MM.1S (cell line): ENCODE data around the gene SEC61G.

Experiments
- DNase-seq: peaks from one replicate; pipeline ENCODE4 v3.0.0-alpha.2; 2015
- H2AFZ ChIP-seq: fragments of 300-600 bp; sonication (generic); 2 replicates; pipeline ENCODE4 v1.6.0; 2016; ENCODE audit warnings: antibody characterized with exemption, low read length
- H3F3A ChIP-seq: fragments of 300-600 bp; sonication (generic); 2 replicates; pipeline ENCODE4 v1.6.1; 2016; ENCODE audit warnings: mild to moderate bottlenecking, antibody characterized with exemption, low read length, moderate library complexity, mixed read lengths; ENCODE audit not compliant: insufficient read depth
- H3K27ac ChIP-seq: fragments of 300-600 bp; sonication (generic); 2 replicates; pipeline ENCODE4 v1.5.1; 2016; ENCODE audit warnings: mild to moderate bottlenecking, low read length
- H3K27me3 ChIP-seq: fragments of 300-600 bp; sonication (generic); replicated peaks from 2 replicates; pipeline ENCODE4 v1.6.0; 2016; ENCODE audit warnings: low read length; ENCODE audit not compliant: insufficient read depth
- H3K36me3 ChIP-seq: fragments of 300-600 bp; sonication (generic); replicated peaks from 2 replicates; pipeline ENCODE4 v1.6.1; 2016; ENCODE audit warnings: mild to moderate bottlenecking, low read length, mixed read lengths; ENCODE audit not compliant: insufficient read depth
- H3K4me1 ChIP-seq: fragments of 300-600 bp; sonication (generic); 2 replicates; pipeline ENCODE4 v1.6.1; 2016; ENCODE audit warnings: low read length, mixed read lengths
- H3K4me2 ChIP-seq: fragments of 300-600 bp; sonication (generic); 2 replicates; pipeline ENCODE4 v1.6.0; 2016; ENCODE audit warnings: low read depth, low read length
- H3K4me3 ChIP-seq: fragments of 300-600 bp; sonication (generic); 2 replicates; pipeline ENCODE4 v1.5.1; 2016; ENCODE audit warnings: low read length, mixed read lengths
- H3K79me2 ChIP-seq: fragments of 300-600 bp; sonication (generic); 2 replicates; pipeline ENCODE4 v1.6.1; 2016; ENCODE audit warnings: mixed run types, low read length, mixed read lengths
- H3K9ac ChIP-seq: fragments of 300-600 bp; sonication (generic); 2 replicates; pipeline ENCODE4 v1.6.1; 2016; ENCODE audit warnings: low read length, mixed read lengths
- H3K9me2 ChIP-seq: fragments of 300-600 bp; sonication (generic); replicated peaks from 2 replicates; pipeline ENCODE4 v1.6.1; 2016; ENCODE audit warnings: mild to moderate bottlenecking, low read length, mixed read lengths; ENCODE audit not compliant: insufficient read depth
- H3K9me3 ChIP-seq: fragments of 300-600 bp; sonication (generic); replicated peaks from 2 replicates; pipeline ENCODE4 v1.6.1; 2016; ENCODE audit warnings: mild to moderate bottlenecking, low read length, mixed read lengths; ENCODE audit not compliant: insufficient read depth
- H4K20me1 ChIP-seq: fragments of 300-600 bp; sonication (generic); 2 replicates; pipeline ENCODE4 v1.6.1; 2016; ENCODE audit warnings: mild to moderate bottlenecking, low read length, moderate library complexity, mixed read lengths; ENCODE audit not compliant: insufficient read depth
- EZH2 ChIP-seq: fragments of 300-600 bp; sonication (generic); optimal IDR thresholded peaks from 2 replicates; pipeline ENCODE3; 2017; ENCODE audit warnings: low read depth, mild to moderate bottlenecking, antibody characterized with exemption, low read length, mixed read lengths
- EZH2phosphoT487 ChIP-seq: fragments of 300-600 bp; sonication (generic); IDR thresholded peaks from 2 replicates; pipeline ENCODE4 v1.6.1; 2018; ENCODE audit warnings: antibody characterized with exemption, low read length
- TF ChIP-seq, protein P1 (sequence below): fragments of 300-600 bp; sonication (generic); IDR thresholded peaks from 2 replicates; pipeline ENCODE4 v1.5.1; 2016; ENCODE audit warnings: antibody characterized with exemption, low read length, mixed read lengths

The SEC61G gene

DNA sequence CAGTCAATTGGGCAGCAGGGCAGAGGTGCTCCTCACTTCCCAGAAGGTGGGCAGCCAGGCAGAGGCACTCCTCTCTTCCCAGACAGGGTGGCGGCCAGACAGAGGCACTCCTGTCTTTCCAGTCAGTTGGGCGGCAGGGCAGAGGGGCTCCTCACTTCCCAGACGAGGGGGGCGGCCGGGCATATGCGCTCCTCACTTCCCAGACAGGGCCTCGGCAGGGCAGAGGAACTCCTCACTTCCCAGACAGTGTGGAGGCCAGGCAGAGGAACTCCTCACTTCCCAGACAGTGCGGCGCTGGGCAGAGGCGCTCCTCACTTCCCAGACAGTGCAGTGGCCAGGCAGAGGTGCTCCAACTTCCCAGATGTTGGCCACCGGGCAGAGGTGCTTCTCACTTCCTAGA lies 33.4 kb upstream of the SEC61G start:
- DNase-seq: no peak
- TF ChIP-seq, protein P1, sequence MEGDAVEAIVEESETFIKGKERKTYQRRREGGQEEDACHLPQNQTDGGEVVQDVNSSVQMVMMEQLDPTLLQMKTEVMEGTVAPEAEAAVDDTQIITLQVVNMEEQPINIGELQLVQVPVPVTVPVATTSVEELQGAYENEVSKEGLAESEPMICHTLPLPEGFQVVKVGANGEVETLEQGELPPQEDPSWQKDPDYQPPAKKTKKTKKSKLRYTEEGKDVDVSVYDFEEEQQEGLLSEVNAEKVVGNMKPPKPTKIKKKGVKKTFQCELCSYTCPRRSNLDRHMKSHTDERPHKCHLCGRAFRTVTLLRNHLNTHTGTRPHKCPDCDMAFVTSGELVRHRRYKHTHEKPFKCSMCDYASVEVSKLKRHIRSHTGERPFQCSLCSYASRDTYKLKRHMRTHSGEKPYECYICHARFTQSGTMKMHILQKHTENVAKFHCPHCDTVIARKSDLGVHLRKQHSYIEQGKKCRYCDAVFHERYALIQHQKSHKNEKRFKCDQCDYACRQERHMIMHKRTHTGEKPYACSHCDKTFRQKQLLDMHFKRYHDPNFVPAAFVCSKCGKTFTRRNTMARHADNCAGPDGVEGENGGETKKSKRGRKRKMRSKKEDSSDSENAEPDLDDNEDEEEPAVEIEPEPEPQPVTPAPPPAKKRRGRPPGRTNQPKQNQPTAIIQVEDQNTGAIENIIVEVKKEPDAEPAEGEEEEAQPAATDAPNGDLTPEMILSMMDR: no peak
- no peak for TF ChIP-seq EZH2
- no peak overlapping the region for H3K4me3 ChIP-seq
- no peak overlapping the region for H2AFZ ChIP-seq
- no peaks in the 10 kb centered on the region for H3K36me3 ChIP-seq
- H3K4me1 ChIP-seq: no peaks in the 10 kb centered on the region
- no peaks in the 10 kb centered on the region for H3K9me2 ChIP-seq
- no peak overlapping the region for H3K4me2 ChIP-seq
- no peaks in the 10 kb centered on the region for H4K20me1 ChIP-seq
- no peaks in the 10 kb centered on the region for H3K27me3 ChIP-seq
- H3K9ac ChIP-seq: no peak overlapping the region
- H3K27ac ChIP-seq: no peak overlapping the region
- H3K9me3 ChIP-seq: no peaks in the 10 kb centered on the region
- H3F3A ChIP-seq: no peaks in the 10 kb centered on the region
- H3K79me2 ChIP-seq: no peaks in the 10 kb centered on the region

DNA sequence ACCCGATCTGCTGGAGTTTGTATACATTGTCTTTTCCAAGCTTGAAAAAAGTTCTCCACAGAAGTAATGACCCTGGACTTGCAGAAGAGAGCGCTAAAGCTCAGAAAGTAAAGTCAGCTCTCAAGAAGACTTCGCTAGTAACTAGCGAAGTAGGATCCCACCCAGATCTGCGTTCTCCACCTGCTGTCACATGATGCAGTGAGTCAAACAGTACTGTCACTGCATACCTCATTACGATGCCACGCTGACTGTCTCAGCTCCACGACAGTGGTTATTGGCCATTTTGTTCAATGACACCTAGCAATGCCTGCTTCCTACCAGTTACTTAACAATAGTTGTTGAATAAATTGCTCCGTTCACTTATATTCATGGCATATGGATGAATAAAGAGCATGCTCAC lies 29.7 kb upstream of the SEC61G start:
- Histone ChIP-seq H3K27ac (no peak overlapping the region), H3K4me2 (no peak overlapping the region), H3F3A (no peaks in the 10 kb centered on the region), H3K4me3 (no peak overlapping the region), H3K79me2 (no peaks in the 10 kb centered on the region), H2AFZ (no peak overlapping the region), H4K20me1 (no peaks in the 10 kb centered on the region), H3K9me3 (no peaks in the 10 kb centered on the region), H3K9me2 (no peaks in the 10 kb centered on the region), H3K4me1 (no peaks in the 10 kb centered on the region), H3K9ac (no peak overlapping the region), H3K27me3 (no peaks in the 10 kb centered on the region), H3K36me3 (no peaks in the 10 kb centered on the region)
- no peak for DNase-seq
- no peak for TF ChIP-seq EZH2
- TF ChIP-seq EZH2phosphoT487: no peak
- TF ChIP-seq, protein P1: no peak

DNA sequence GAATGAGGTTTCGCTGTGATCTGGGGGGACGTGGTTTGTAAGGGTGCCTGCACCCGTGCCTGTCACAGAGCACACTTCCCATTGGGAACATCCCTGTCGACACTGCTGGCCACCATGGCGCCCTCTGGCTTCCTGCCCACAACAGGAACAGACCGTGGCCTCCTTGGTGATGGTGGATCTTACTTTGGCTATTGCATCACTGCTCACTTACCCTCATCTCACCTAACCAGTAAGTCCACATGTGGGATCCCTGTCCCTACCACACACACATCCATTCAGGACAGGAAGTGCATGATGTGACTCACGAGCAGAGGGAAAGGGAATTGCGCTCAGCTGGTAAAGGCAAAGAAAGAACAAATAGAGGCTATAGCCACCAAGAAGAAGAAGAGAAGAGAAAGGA lies 26.2 kb upstream of the SEC61G start:
- no peaks in the 10 kb centered on the region for H3K4me1 ChIP-seq
- H2AFZ ChIP-seq: no peak overlapping the region
- no peaks in the 10 kb centered on the region for H3K27me3 ChIP-seq
- DNase-seq: no peak
- TF ChIP-seq EZH2phosphoT487: no peak
- no peak for TF ChIP-seq EZH2
- TF ChIP-seq, protein P1: no peak
- H3K4me2 ChIP-seq: no peak overlapping the region
- H3F3A ChIP-seq: no peaks in the 10 kb centered on the region
- no peaks in the 10 kb centered on the region for H3K9me3 ChIP-seq
- no peak overlapping the region for H3K4me3 ChIP-seq
- H3K79me2 ChIP-seq: no peaks in the 10 kb centered on the region
- H3K36me3 ChIP-seq: no peaks in the 10 kb centered on the region
- no peak overlapping the region for H3K9ac ChIP-seq
- H4K20me1 ChIP-seq: no peaks in the 10 kb centered on the region
- no peaks in the 10 kb centered on the region for H3K9me2 ChIP-seq
- no peak overlapping the region for H3K27ac ChIP-seq
